HEK293 (cell line): ENCODE results near the gene CCDC141.

ENCODE experiments used
- CTCF ChIA-PET: fragments of 350-600 bp; formaldehyde crosslinking; extraction: SDS; loops from one replicate; lab custom pipeline; 2021; ENCODE audit warnings: antibody characterized with exemption; lab: Yijun Ruan, JAX
- POLR2A ChIA-PET: fragments of 300-600 bp; formaldehyde crosslinking; extraction: SDS; loops from one replicate; lab custom pipeline; 2020; ENCODE audit warnings: antibody characterized with exemption, inconsistent platforms; lab: Yijun Ruan, JAX
- H3K27ac ChIP-seq: fragments of 200-500 bp; sonication (Bioruptor generic); 2 replicates; pipeline ENCODE4 v1.5.1; 2014; ENCODE audit warnings: low read depth, low read length, control low read depth, inconsistent platforms; ENCODE audit errors: extremely low read depth
- H3K36me3 ChIP-seq, 2 experiments: fragments of 200-500 bp in 1 of 2; sonication (Bioruptor generic) in 1 of 2; 1 replicate in 1 of 2; 2 replicates in 1 of 2; pipeline ENCODE4 v1.5.1; 2014 to 2017; ENCODE audit warnings: inconsistent platforms in 2 of 2, low read length in 2 of 2; ENCODE audit not compliant: control insufficient read depth in 2 of 2, insufficient read depth in 1 of 2
- H3K4me1 ChIP-seq: fragments of 200-500 bp; sonication (Bioruptor generic); 2 replicates; pipeline ENCODE4 v1.5.1; 2014; ENCODE audit warnings: mild to moderate bottlenecking, low read length, inconsistent platforms; ENCODE audit not compliant: control insufficient read depth, insufficient read depth
- H3K4me3 ChIP-seq: 2 replicates; pipeline ENCODE4 v1.5.1; 2011; ENCODE audit warnings: low read depth, mild to moderate bottlenecking, control low read depth, low read length, moderate library complexity
- H3K9me3 ChIP-seq: fragments of 200-500 bp; sonication (Bioruptor generic); 2 replicates; pipeline ENCODE4 v1.5.1; 2014; ENCODE audit warnings: low read depth, low read length, inconsistent platforms; ENCODE audit not compliant: control insufficient read depth, insufficient read depth
- GLI2 ChIP-seq: fragments of 450-650 bp; formaldehyde crosslinking; IDR thresholded peaks from 2 replicates; pipeline ENCODE4; 2017; ENCODE audit warnings: missing biosample characterization, missing genetic modification characterization, low read depth, borderline replicate concordance
- MYNN ChIP-seq: fragments of 450-650 bp; formaldehyde crosslinking; IDR thresholded peaks from 2 replicates; pipeline ENCODE4 v1.5.1; 2016; ENCODE audit warnings: missing biosample characterization, missing genetic modification characterization, borderline replicate concordance
- REST ChIP-seq: fragments of 450-650 bp; formaldehyde crosslinking; IDR thresholded peaks from 2 replicates; pipeline ENCODE4 v1.5.1; 2016; ENCODE audit warnings: missing biosample characterization, missing genetic modification characterization
- SP2 ChIP-seq: fragments of 450-650 bp; formaldehyde crosslinking; IDR thresholded peaks from 2 replicates; pipeline ENCODE4 v1.5.1; 2016; ENCODE audit warnings: missing biosample characterization, missing genetic modification characterization
- WT1 ChIP-seq: fragments of 450-650 bp; formaldehyde crosslinking; IDR thresholded peaks from 2 replicates; pipeline ENCODE4 v1.5.1; 2016; ENCODE audit warnings: missing biosample characterization, missing genetic modification characterization
- ZNF121 ChIP-seq: fragments of 450-650 bp; formaldehyde crosslinking; IDR thresholded peaks from 2 replicates; pipeline ENCODE4 v1.5.1; 2016; ENCODE audit warnings: missing biosample characterization, missing genetic modification characterization
- ZNF266 ChIP-seq: fragments of 450-650 bp; formaldehyde crosslinking; IDR thresholded peaks from 2 replicates; pipeline ENCODE4 v1.5.1; 2016; ENCODE audit warnings: missing biosample characterization, missing genetic modification characterization, low read depth
- ZNF341 ChIP-seq: fragments of 450-650 bp; formaldehyde crosslinking; IDR thresholded peaks from 2 replicates; pipeline ENCODE4; 2016; ENCODE audit warnings: low read depth, missing biosample characterization, missing genetic modification characterization
- ZNF394 ChIP-seq: fragments of 450-650 bp; formaldehyde crosslinking; IDR thresholded peaks from 2 replicates; pipeline ENCODE4 v1.5.1; 2016; ENCODE audit warnings: missing biosample characterization, missing genetic modification characterization, mild to moderate bottlenecking, moderate library complexity, borderline replicate concordance
- ZNF449 ChIP-seq: fragments of 450-650 bp; formaldehyde crosslinking; IDR thresholded peaks from 2 replicates; pipeline ENCODE4 v1.5.1; 2017; ENCODE audit warnings: missing biosample characterization, mild to moderate bottlenecking, missing genetic modification characterization, moderate library complexity
- ZNF518A ChIP-seq: fragments of 450-650 bp; formaldehyde crosslinking; conservative IDR thresholded peaks from 2 replicates; pipeline ENCODE4 v1.5.1; 2016; ENCODE audit warnings: low read depth, missing biosample characterization, missing genetic modification characterization
- ZNF621 ChIP-seq: fragments of 450-650 bp; formaldehyde crosslinking; IDR thresholded peaks from 2 replicates; pipeline ENCODE4 v1.5.1; 2017; ENCODE audit warnings: missing biosample characterization, missing genetic modification characterization
- ZNF624 ChIP-seq: fragments of 450-650 bp; formaldehyde crosslinking; IDR thresholded peaks from 2 replicates; pipeline ENCODE4 v1.5.1; 2017; ENCODE audit warnings: missing biosample characterization, missing genetic modification characterization
- ZNF664 ChIP-seq: fragments of 450-650 bp; formaldehyde crosslinking; IDR thresholded peaks from 2 replicates; pipeline ENCODE4 v1.5.1; 2016; ENCODE audit warnings: missing biosample characterization, missing genetic modification characterization
- ZNF785 ChIP-seq: fragments of 450-650 bp; formaldehyde crosslinking; IDR thresholded peaks from 2 replicates; pipeline ENCODE4 v1.5.1; 2016; ENCODE audit warnings: missing biosample characterization, missing genetic modification characterization

CCDC141 gene

GRCh38 chr2:179019260-179019659, 30.7 kb downstream of the CCDC141 start (continued):
- TF ChIP-seq ZNF624 (tag by site-specific recombination) (no peak), GLI2 (tag by site-specific recombination) (no peak), ZNF664 (tag by site-specific recombination) (no peak), ZNF341 (tag by site-specific recombination) (no peak)

GRCh38 chr2:179017773-179018357, 32.1 kb downstream of the CCDC141 start:
- TF ChIP-seq SP2 (no peak), ZNF518A (no peak), ZNF449 (tag by site-specific recombination) (no peak), REST (tag by site-specific recombination) (no peak), ZNF266 (no peak), ZNF121 (no peak), ZNF785 (tag by site-specific recombination) (no peak), WT1 (no peak), MYNN (tag by site-specific recombination) (no peak), ZNF621 (tag by site-specific recombination) (no peak), ZNF394 (no peak)
- ChIA-PET POLR2A (no interaction called here), CTCF (no interaction called here)

More at GRCh38 chr2:179017773-179018357, 32.1 kb downstream of the CCDC141 start:
- Histone ChIP-seq H3K4me3 (no peak overlapping the region), H3K4me1 (no peaks in the 10 kb centered on the region), H3K27ac (no peak overlapping the region), H3K36me3 (no peaks in the 10 kb centered on the region), H3K9me3 (no peaks in the 10 kb centered on the region)
